CD4-positive, alpha-beta memory T cell (primary cell): ENCODE data around the gene CTDSPL. TPM values are rescaled to one million over a fixed set of nuclear protein-coding genes. Genes with fewer than 3 reads are reported as not detected.
A peak's percentile ranks its signal among the peaks of the same experiment; 100 is the strongest.

Source experiments
- CTCF ChIA-PET: fragments of 350-600 bp; sonication (Branson Sonifier 250); formaldehyde crosslinking; loops from one replicate; lab custom pipeline; 2021; ENCODE audit warnings: inconsistent platforms; ENCODE audit not compliant: partially characterized antibody; lab: Charles Lee
- POLR2A ChIA-PET: fragments of 350-600 bp; sonication (Branson Sonifier 250); formaldehyde crosslinking; loops from one replicate; lab custom pipeline; 2021; ENCODE audit not compliant: partially characterized antibody; lab: Charles Lee
- DNase-seq, 5 donors: peaks; one replicate each; pipeline versions ENCODE4 v3.0.0 to v3.0.0-alpha.2; 2020 to 2022; ENCODE audit warnings: mixed read lengths in 1 of 5
- H3K27ac ChIP-seq: one replicate; pipeline ENCODE4 v1.7.0; 2013; ENCODE audit warnings: low read depth, low read length
- H3K27me3 ChIP-seq: 2 replicates; pipeline ENCODE4 v1.7.0; 2013; ENCODE audit warnings: mild to moderate bottlenecking, low read length, moderate library complexity; ENCODE audit not compliant: insufficient read depth
- H3K36me3 ChIP-seq: 2 replicates; pipeline ENCODE4 v1.7.0; 2013; ENCODE audit warnings: mild to moderate bottlenecking, low read length, moderate library complexity; ENCODE audit not compliant: insufficient read depth
- H3K4me1 ChIP-seq: 2 replicates; pipeline ENCODE4 v1.7.0; 2013; ENCODE audit warnings: mild to moderate bottlenecking, low read length, moderate library complexity; ENCODE audit not compliant: insufficient read depth
- H3K4me3 ChIP-seq, 2 donors: one replicate each; pipeline ENCODE4 v1.7.0; 2013; ENCODE audit warnings: low read length in 2 of 2, mild to moderate bottlenecking in 1 of 2
- H3K9me3 ChIP-seq, 2 donors: one replicate each; pipeline ENCODE4 v1.7.0; 2013; ENCODE audit warnings: low read length in 2 of 2, control low read depth in 1 of 2; ENCODE audit not compliant: control insufficient read depth in 1 of 2
- H3K27ac Mint-ChIP-seq, 7 donors: one replicate each; pipeline ENCODE4 v1.8.0; 2020 to 2021; ENCODE audit warnings: mixed read lengths in 7 of 7, mild to moderate bottlenecking in 6 of 7, inconsistent platforms in 3 of 7, moderate library complexity in 3 of 7
- H3K27me3 Mint-ChIP-seq, 2 donors: one replicate each; pipeline ENCODE4 v1.8.0; 2020 to 2021; ENCODE audit warnings: mixed read lengths in 2 of 2
- H3K36me3 Mint-ChIP-seq, 2 donors: one replicate each; pipeline ENCODE4 v1.8.0; 2020 to 2021; ENCODE audit warnings: mixed read lengths in 2 of 2, inconsistent platforms in 1 of 2, mild to moderate bottlenecking in 1 of 2
- H3K4me1 Mint-ChIP-seq, 4 donors: one replicate each; pipeline ENCODE4 v1.8.0; 2020 to 2021; ENCODE audit warnings: mixed read lengths in 4 of 4, mild to moderate bottlenecking in 1 of 4
- H3K4me3 Mint-ChIP-seq, 8 donors: one replicate each; pipeline ENCODE4 v1.8.0; 2020 to 2021; ENCODE audit warnings: mixed read lengths in 8 of 8, mild to moderate bottlenecking in 7 of 8, moderate library complexity in 6 of 8, inconsistent platforms in 3 of 8
- H3K9me3 Mint-ChIP-seq, 8 donors: one replicate each; pipeline ENCODE4 v1.8.0; 2020 to 2021; ENCODE audit warnings: mixed read lengths in 8 of 8, mild to moderate bottlenecking in 5 of 8, inconsistent platforms in 3 of 8, moderate library complexity in 1 of 8
- intact Hi-C: fragments of 100-400 bp; cut with micrococcal nuclease; formaldehyde crosslinking; loops from one replicate; pipeline ENCODE4 v1.15.1; 2023
- polyA plus RNA-seq, 2 donors: library from polyadenylated mRNA; unstranded; fragments of 300-500 nt; fragmentation: Illumina TruSeq; gene quantifications; one replicate each; pipeline ENCODE4 v1.2.3, GENCODE V29; 2021
- total RNA-seq, 2 experiments: library from RNA; stranded (reverse); gene quantifications; one replicate each; pipeline ENCODE4 v1.2.3, GENCODE V29; 2021

CTDSPL gene
- total and polyA plus RNA-seq, 4 experiments from 2014 or later, result 0.08 to 0.73 (median 0.61) TPM; not detected in 1

- no peak for DNase-seq
- no peak overlapping the region for H3K4me3 Mint-ChIP-seq
- no peak overlapping the region for H3K27ac Mint-ChIP-seq
- intact Hi-C loops, result no loop called here
- Histone ChIP-seq H3K4me1 (no peaks in the 10 kb centered on the region), H3K4me3 (no peak overlapping the region), H3K27me3 (peaks cover 4% of the 10 kb centered on the region), H3K36me3 (no peaks in the 10 kb centered on the region), H3K9me3 (no peaks in the 10 kb centered on the region), H3K27ac (no peak overlapping the region)
- H3K27me3 Mint-ChIP-seq, result peaks cover 12 to 15% of the 10 kb centered on the region in 2 donors
- ChIA-PET POLR2A (no interaction called here), CTCF (no interaction called here)
- H3K4me1 Mint-ChIP-seq, result no peaks in the 10 kb centered on the region
- H3K9me3 Mint-ChIP-seq, result peaks cover 0 to 45% (median 30%) of the 10 kb centered on the region in 8 donors
- peaks cover 5 to 11% of the 10 kb centered on the region in 2 donors for H3K36me3 Mint-ChIP-seq
Measured at GRCh38 chr3:37872413-37873160, 10.9 kb downstream of the CTDSPL start.

GRCh38 chr3:37876279-37876678, 14.6 kb downstream of the CTDSPL start:
- Mint-ChIP-seq H3K9me3 (peaks cover 0 to 28% (median 24%) of the 10 kb centered on the region in 8 donors), H3K4me3 (no peak overlapping the region), H3K27me3 (peaks cover 5 to 6% of the 10 kb centered on the region in 2 donors), H3K27ac (no peak overlapping the region), H3K36me3 (peaks cover 5 to 8% of the 10 kb centered on the region in 2 donors), H3K4me1 (no peaks in the 10 kb centered on the region)
- H3K4me1 ChIP-seq, result no peaks in the 10 kb centered on the region
- DNase-seq, result no peak
- CTCF ChIA-PET, result no interaction called here
- intact Hi-C loops, result no loop called here
- no peak overlapping the region for H3K4me3 ChIP-seq
- H3K27ac ChIP-seq, result no peak overlapping the region
- H3K9me3 ChIP-seq, result no peaks in the 10 kb centered on the region
- peaks cover 4% of the 10 kb centered on the region for H3K27me3 ChIP-seq
- POLR2A ChIA-PET, result no interaction called here
- H3K36me3 ChIP-seq, result no peaks in the 10 kb centered on the region

DNA sequence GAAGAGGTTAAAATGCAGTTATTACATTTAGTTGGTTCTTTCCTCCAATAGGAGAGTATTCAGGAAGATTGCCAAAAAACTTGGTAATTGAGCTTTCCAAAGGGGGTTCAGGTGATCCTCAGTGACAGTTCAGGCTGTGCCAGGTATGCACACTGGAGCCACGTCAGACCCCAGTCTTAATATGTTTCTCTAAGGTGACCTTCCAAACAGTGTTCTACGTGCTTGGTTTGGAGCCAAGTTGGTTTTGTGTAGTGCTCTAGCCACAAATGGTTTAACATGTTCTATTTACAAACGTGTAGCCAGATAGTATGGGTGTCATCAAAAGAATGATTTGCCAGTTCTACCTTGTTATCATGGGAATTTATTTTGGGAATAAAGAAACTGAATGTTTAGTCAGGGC, 21.0 kb downstream of the CTDSPL start:
- Mint-ChIP-seq H3K9me3 (no peaks in the 10 kb centered on the region), H3K4me3 (no peak overlapping the region), H3K4me1 (no peaks in the 10 kb centered on the region), H3K27me3 (peaks cover 7 to 9% of the 10 kb centered on the region in 2 donors), H3K27ac (no peak overlapping the region), H3K36me3 (no peaks in the 10 kb centered on the region)
- H3K4me3 ChIP-seq, result no peak overlapping the region
- H3K36me3 ChIP-seq, result no peaks in the 10 kb centered on the region
- peaks cover 4% of the 10 kb centered on the region for H3K27me3 ChIP-seq
- no peaks in the 10 kb centered on the region for H3K4me1 ChIP-seq
- intact Hi-C loops, result no loop called here
- ChIA-PET CTCF (interaction anchor here (0.7 kb wide), 1 partner anchor 84 kb away, joined by 3 read pairs; no protein-coding TSS in a partner anchor), POLR2A (no interaction called here)
- DNase-seq, result no peak
- no peaks in the 10 kb centered on the region for H3K9me3 ChIP-seq
- H3K27ac ChIP-seq, result no peak overlapping the region

GRCh38 chr3:37885814-37886213, 24.1 kb downstream of the CTDSPL start:
- Mint-ChIP-seq H3K36me3 (no peaks in the 10 kb centered on the region), H3K27ac (no peak overlapping the region), H3K4me3 (peak overlapping the region in 1 of 8 donors; percentile 36), H3K9me3 (no peaks in the 10 kb centered on the region), H3K4me1 (no peaks in the 10 kb centered on the region), H3K27me3 (peaks cover 4 to 9% of the 10 kb centered on the region in 2 donors)
- intact Hi-C loops, result no loop called here
- ChIA-PET CTCF (no interaction called here), POLR2A (no interaction called here)
- Histone ChIP-seq H3K4me1 (no peaks in the 10 kb centered on the region), H3K27ac (no peak overlapping the region), H3K27me3 (peaks cover 4% of the 10 kb centered on the region), H3K4me3 (no peak overlapping the region), H3K36me3 (no peaks in the 10 kb centered on the region), H3K9me3 (no peaks in the 10 kb centered on the region)
- DNase-seq, result no peak

DNA sequence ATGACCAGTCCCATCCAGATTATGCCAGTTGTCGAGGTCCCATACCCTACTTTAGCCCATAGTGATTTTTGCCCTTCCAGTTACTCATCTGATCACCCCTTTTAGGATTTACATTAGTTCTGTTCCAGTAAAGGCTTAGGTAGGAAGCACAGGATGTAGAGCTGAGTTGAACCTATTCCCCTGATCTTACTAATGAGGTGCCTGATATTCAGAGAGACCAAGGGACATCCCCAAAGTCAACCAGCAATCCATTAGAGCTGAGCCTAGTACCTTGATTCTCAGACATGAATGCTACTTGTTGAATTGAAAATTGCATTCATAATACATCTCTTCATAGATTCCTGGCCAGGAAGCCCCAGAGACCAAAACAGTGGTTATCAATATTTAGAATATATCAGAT, 24.7 kb downstream of the CTDSPL start:
- Histone ChIP-seq H3K4me3 (no peak overlapping the region), H3K9me3 (no peaks in the 10 kb centered on the region), H3K4me1 (no peaks in the 10 kb centered on the region), H3K27me3 (peaks cover 4% of the 10 kb centered on the region), H3K36me3 (no peaks in the 10 kb centered on the region), H3K27ac (no peak overlapping the region)
- ChIA-PET POLR2A (no interaction called here), CTCF (no interaction called here)
- Mint-ChIP-seq H3K9me3 (no peaks in the 10 kb centered on the region), H3K4me3 (no peak overlapping the region), H3K27me3 (peaks cover 4 to 9% of the 10 kb centered on the region in 2 donors), H3K27ac (no peak overlapping the region), H3K36me3 (no peaks in the 10 kb centered on the region), H3K4me1 (no peaks in the 10 kb centered on the region)
- DNase-seq, result no peak
- intact Hi-C loops, result no loop called here

DNA sequence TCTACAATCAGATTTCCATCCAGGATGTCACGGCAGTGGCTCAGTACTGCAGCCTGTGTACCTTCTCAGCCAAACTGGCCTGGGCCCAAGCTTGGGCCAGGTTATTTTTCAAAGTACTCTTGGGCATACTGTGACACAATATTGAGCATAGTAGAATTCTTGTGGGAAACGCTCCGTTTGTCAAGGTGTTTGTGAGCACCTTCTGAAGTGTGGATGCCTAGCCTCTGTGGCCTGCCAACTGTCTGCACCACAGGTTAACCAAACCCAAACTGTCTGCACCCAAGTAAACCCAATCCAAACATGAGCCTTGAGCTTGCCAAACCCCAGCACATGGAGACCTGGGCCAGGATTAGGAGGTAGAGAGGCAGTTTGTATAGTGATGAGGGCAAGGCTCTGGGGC, 25.4 kb downstream of the CTDSPL start:
- Mint-ChIP-seq H3K4me1 (no peaks in the 10 kb centered on the region), H3K36me3 (no peaks in the 10 kb centered on the region), H3K27me3 (peaks cover 4 to 9% of the 10 kb centered on the region in 2 donors), H3K27ac (no peak overlapping the region), H3K9me3 (no peaks in the 10 kb centered on the region), H3K4me3 (no peak overlapping the region)
- intact Hi-C loops, result no loop called here
- H3K4me1 ChIP-seq, result no peaks in the 10 kb centered on the region
- no peaks in the 10 kb centered on the region for H3K36me3 ChIP-seq
- H3K4me3 ChIP-seq, result no peak overlapping the region
- DNase-seq, result no peak
- ChIA-PET POLR2A (no interaction called here), CTCF (no interaction called here)
- no peaks in the 10 kb centered on the region for H3K9me3 ChIP-seq
- peaks cover 4% of the 10 kb centered on the region for H3K27me3 ChIP-seq
- no peak overlapping the region for H3K27ac ChIP-seq

GRCh38 chr3:37887824-37888223, 26.1 kb downstream of the CTDSPL start:
- DNase-seq, result no peak
- H3K4me1 ChIP-seq, result no peaks in the 10 kb centered on the region
- H3K27me3 ChIP-seq, result peaks cover 4% of the 10 kb centered on the region
- no peaks in the 10 kb centered on the region for H3K36me3 Mint-ChIP-seq
- H3K27ac Mint-ChIP-seq, result no peak overlapping the region
- no peak overlapping the region for H3K27ac ChIP-seq
- no peak overlapping the region for H3K4me3 ChIP-seq
- no peaks in the 10 kb centered on the region for H3K36me3 ChIP-seq
- intact Hi-C loops, result no loop called here
- no peaks in the 10 kb centered on the region for H3K9me3 ChIP-seq
- ChIA-PET CTCF (no interaction called here), POLR2A (no interaction called here)
- no peak overlapping the region for H3K4me3 Mint-ChIP-seq
- H3K4me1 Mint-ChIP-seq, result no peaks in the 10 kb centered on the region
- H3K27me3 Mint-ChIP-seq, result peaks cover 4 to 5% of the 10 kb centered on the region in 2 donors
- H3K9me3 Mint-ChIP-seq, result no peaks in the 10 kb centered on the region
